Gastroesophageal sphincter (tissue), 4 donors: ENCODE measurements around the gene MTG1. TPM values are rescaled to one million over a fixed set of nuclear protein-coding genes. Genes with fewer than 3 reads are reported as not detected.
"Not testable (repeated sequence)": the region's sequence is repeated elsewhere in the genome, so short reads cannot be mapped to it uniquely, and the experiment has no call there.

ENCODE experiments used
- ATAC-seq: fragments of 150-250 bp; one replicate; pipeline ENCODE4 v1.9.1; 2016; ENCODE audit warnings: mild to moderate bottlenecking, moderate library complexity
- H3K27ac ChIP-seq, 4 donors: fragments of 200-600 bp; sonication (generic) in 3 of 4; 1 replicate in 3 of 4; 2 replicates in 1 of 4; pipeline ENCODE4 v1.5.1; 2016 to 2019
- H3K27me3 ChIP-seq: fragments of 200-600 bp; sonication (generic); one replicate; pipeline ENCODE4 v1.5.1; 2019
- H3K36me3 ChIP-seq, 2 donors: fragments of 200-600 bp; sonication (generic); one replicate each; pipeline ENCODE4 v1.5.1; 2019; ENCODE audit warnings: control low read depth in 1 of 2
- H3K4me1 ChIP-seq, 3 donors: fragments of 200-600 bp; sonication (generic); 1 replicate in 2 of 3; 2 replicates in 1 of 3; pipeline ENCODE4 v1.5.1; 2016 to 2019; ENCODE audit warnings: control low read depth in 2 of 3
- H3K4me3 ChIP-seq, 2 donors: fragments of 200-600 bp; sonication (generic); one replicate each; pipeline ENCODE4 v1.5.1; 2019; ENCODE audit warnings: mild to moderate bottlenecking in 1 of 2, moderate library complexity in 1 of 2
- H3K9me3 ChIP-seq, 3 donors: fragments of 200-600 bp; sonication (generic); one replicate each; pipeline ENCODE4 v1.5.1; 2017 to 2019; ENCODE audit warnings: control low read depth in 2 of 3
- EP300 ChIP-seq: sonication (generic); formaldehyde crosslinking; IDR thresholded peaks from one replicate; pipeline ENCODE4 v1.6.1; 2017; ENCODE audit warnings: antibody characterized with exemption, mild to moderate bottlenecking
- POLR2A ChIP-seq, 2 donors: fragments of 450-650 bp; IDR thresholded peaks; one replicate each; pipeline ENCODE4 v1.6.1; 2017; ENCODE audit warnings: antibody characterized with exemption in 2 of 2, mild to moderate bottlenecking in 2 of 2, moderate library complexity in 1 of 2
- POLR2AphosphoS5 ChIP-seq: sonication (generic); formaldehyde crosslinking; IDR thresholded peaks from one replicate; pipeline ENCODE4 v1.6.1; 2017; ENCODE audit warnings: antibody characterized with exemption
- WGBS, 2 donors: methylation state at CpG; one replicate each; pipeline ENCODE4 v1.1.5; 2018; ENCODE audit warnings: low coverage in 1 of 2; 5-methylcytosine and 5-hydroxymethylcytosine counted together
- total RNA-seq, 4 donors: library from RNA; depleted of rRNA; stranded (reverse); fragments of >200 nt; gene quantifications; one replicate each; pipeline ENCODE4 v1.1.0, GENCODE V29; 2016
- TF ChIP-seq, protein P1 (sequence below), 4 experiments: fragments of 200-600 bp in 2 of 4; fragments of 450-650 bp in 2 of 4; sonication (generic) in 1 of 4; IDR thresholded peaks; one replicate each; pipeline ENCODE4 v1.5.1; 2017 to 2019; ENCODE audit warnings: antibody characterized with exemption in 4 of 4, mild to moderate bottlenecking in 2 of 4, moderate library complexity in 2 of 4

The MTG1 gene
- total RNA-seq, 4 donors from 2014 or later: 13.2 to 25.9 (median 18.4) TPM

DNA sequence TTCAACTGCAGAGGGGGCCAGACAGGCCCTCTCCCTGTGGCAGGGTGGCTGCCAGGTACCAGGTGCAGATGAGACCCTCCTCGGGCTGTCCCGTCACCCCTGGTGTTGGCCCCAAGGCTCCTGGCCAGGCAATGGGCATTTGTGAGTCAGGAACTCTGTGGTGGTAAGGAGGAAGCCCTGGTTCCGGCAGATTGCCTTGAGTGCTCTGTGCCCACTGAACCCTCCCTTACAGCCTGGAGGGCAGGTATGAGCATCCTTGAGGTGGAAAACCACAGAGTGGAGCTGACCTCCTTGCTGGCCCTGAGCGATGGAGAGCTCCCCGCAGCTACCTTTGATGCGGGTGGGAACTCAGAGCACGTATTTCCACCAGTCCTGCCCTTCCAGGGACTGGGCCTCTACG lies 12.9 kb upstream of the MTG1 start:
- no peak overlapping the region for H3K4me3 ChIP-seq
- peaks cover 0 to 41% of the 10 kb centered on the region in 2 donors for H3K36me3 ChIP-seq
- ATAC-seq: no peak
- TF ChIP-seq POLR2A (IDR thresholded peaks at IDR 0.05) (no peak), POLR2AphosphoS5 (no peak), EP300 (no peak)
- TF ChIP-seq, protein P1, sequence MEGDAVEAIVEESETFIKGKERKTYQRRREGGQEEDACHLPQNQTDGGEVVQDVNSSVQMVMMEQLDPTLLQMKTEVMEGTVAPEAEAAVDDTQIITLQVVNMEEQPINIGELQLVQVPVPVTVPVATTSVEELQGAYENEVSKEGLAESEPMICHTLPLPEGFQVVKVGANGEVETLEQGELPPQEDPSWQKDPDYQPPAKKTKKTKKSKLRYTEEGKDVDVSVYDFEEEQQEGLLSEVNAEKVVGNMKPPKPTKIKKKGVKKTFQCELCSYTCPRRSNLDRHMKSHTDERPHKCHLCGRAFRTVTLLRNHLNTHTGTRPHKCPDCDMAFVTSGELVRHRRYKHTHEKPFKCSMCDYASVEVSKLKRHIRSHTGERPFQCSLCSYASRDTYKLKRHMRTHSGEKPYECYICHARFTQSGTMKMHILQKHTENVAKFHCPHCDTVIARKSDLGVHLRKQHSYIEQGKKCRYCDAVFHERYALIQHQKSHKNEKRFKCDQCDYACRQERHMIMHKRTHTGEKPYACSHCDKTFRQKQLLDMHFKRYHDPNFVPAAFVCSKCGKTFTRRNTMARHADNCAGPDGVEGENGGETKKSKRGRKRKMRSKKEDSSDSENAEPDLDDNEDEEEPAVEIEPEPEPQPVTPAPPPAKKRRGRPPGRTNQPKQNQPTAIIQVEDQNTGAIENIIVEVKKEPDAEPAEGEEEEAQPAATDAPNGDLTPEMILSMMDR (IDR thresholded peaks at IDR 0.05): no peak
- no peaks in the 10 kb centered on the region for H3K27me3 ChIP-seq
- no peaks in the 10 kb centered on the region for H3K9me3 ChIP-seq
- 80 to 91% methylated on average over 1 to 4 of the region's 8 CpGs for WGBS, 2 donors
- peaks cover 0 to 26% (median 10%) of the 10 kb centered on the region in 3 donors for H3K4me1 ChIP-seq
- H3K27ac ChIP-seq: no peak overlapping the region

- peaks cover 0 to 55% of the 10 kb centered on the region in 2 donors for H3K36me3 ChIP-seq
- 90 to 97% methylated on average over 2 to 4 of the region's 4 CpGs for WGBS, 2 donors
- ATAC-seq: no peak
- no peaks in the 10 kb centered on the region for H3K27me3 ChIP-seq
- no peak for TF ChIP-seq POLR2A (IDR thresholded peaks at IDR 0.05)
- TF ChIP-seq EP300: no peak
- TF ChIP-seq, protein P1 (IDR thresholded peaks at IDR 0.05): no peak
- no peak for TF ChIP-seq POLR2AphosphoS5
- H3K27ac ChIP-seq: no peak overlapping the region
- H3K4me1 ChIP-seq: peaks cover 0 to 13% (median 6%) of the 10 kb centered on the region in 3 donors
- no peaks in the 10 kb centered on the region for H3K9me3 ChIP-seq
- H3K4me3 ChIP-seq: no peak overlapping the region
These were observed 10.4 kb upstream of the MTG1 start for GRCh38 chr10:133383551-133383950.

DNA sequence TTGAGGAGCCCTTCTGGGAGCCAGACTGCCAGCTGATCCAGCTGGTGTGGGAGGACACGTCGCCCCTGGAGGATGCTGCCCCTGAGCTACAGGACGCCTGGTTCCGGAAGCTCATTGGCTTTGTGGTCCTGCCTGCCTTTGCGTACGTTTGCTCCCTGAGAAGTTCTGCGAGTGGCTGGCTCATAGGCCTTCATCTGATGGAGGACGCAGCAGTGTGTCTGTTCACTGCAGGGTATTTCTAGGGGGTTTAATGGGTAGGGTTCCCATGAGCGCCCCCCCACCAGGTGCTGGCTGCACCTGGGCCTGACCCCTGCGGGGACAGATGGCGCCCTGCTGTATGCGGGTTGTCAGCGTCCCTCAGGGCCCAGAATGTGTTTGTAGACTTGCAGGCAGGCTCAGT lies 9.9 kb upstream of the MTG1 start:
- Histone ChIP-seq H3K27ac (no peak overlapping the region), H3K27me3 (no peaks in the 10 kb centered on the region), H3K36me3 (peaks cover 0 to 61% of the 10 kb centered on the region in 2 donors), H3K9me3 (no peaks in the 10 kb centered on the region), H3K4me3 (no peak overlapping the region), H3K4me1 (peaks cover 0 to 13% (median 6%) of the 10 kb centered on the region in 3 donors)
- TF ChIP-seq EP300 (no peak), POLR2AphosphoS5 (no peak), POLR2A (IDR thresholded peaks at IDR 0.05) (no peak)
- TF ChIP-seq, protein P1 (IDR thresholded peaks at IDR 0.05): no peak
- ATAC-seq: no peak
- 96% methylated on average over 5 of the region's 13 CpGs; no CpG with 5 or more reads in 1 of the 2 donors for WGBS, 2 donors

DNA sequence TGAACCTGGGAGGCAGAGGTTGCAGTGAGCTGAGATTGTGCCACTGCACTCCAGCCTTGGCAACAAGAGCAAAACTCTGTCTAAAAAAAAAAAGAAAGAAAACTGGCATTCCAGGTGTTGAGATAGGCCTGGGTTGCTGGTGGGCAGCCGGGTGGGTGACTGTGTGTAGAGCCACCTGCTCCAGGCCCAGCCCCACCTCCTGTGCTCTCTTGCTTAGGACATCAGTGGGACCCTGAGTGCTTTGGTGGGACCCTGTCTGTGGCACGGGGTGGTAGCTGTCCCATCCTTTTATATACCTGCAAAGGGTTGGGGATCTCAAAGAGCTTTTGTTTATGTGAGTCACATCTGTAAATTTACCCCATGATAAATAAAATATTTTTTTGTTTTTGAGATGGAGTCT lies 8.7 kb upstream of the MTG1 start:
- ATAC-seq: no peak
- Histone ChIP-seq H3K4me3 (no peak overlapping the region), H3K4me1 (peaks cover 0 to 5% (median 0%) of the 10 kb centered on the region in 3 donors), H3K27ac (no peak overlapping the region), H3K36me3 (peaks cover 0 to 72% of the 10 kb centered on the region in 2 donors), H3K27me3 (no peaks in the 10 kb centered on the region), H3K9me3 (no peaks in the 10 kb centered on the region)
- WGBS, 2 donors: 100% methylated on average over 1 to 2 of the region's 2 CpGs
- no peak for TF ChIP-seq POLR2AphosphoS5
- no peak for TF ChIP-seq POLR2A (IDR thresholded peaks at IDR 0.05)
- TF ChIP-seq, protein P1 (IDR thresholded peaks at IDR 0.05): no peak
- TF ChIP-seq EP300: no peak

GRCh38 chr10:133386951-133387350 lies 7.0 kb upstream of the MTG1 start:
- H3K9me3 ChIP-seq, H3K4me1 ChIP-seq, ATAC-seq, H3K27ac ChIP-seq, H3K27me3 ChIP-seq, H3K4me3 ChIP-seq: not testable (repeated sequence)
- WGBS, 2 donors: 94 to 100% methylated on average over 2 to 4 of the region's 4 CpGs
- H3K36me3 ChIP-seq: peaks cover 0 to 80% of the 10 kb centered on the region in 2 donors
